Measurements from ENCODE around the gene HSPB2. TPM values are rescaled to one million over a fixed set of nuclear protein-coding genes. Genes with fewer than 3 reads are reported as not detected.
"Not testable (repeated sequence)": the region's sequence is repeated elsewhere in the genome, so short reads cannot be mapped to it uniquely, and the experiment has no call there.

The HSPB2 gene
- total RNA-seq, 1 donor from 2014 or later: 0.32 TPM

DNA sequence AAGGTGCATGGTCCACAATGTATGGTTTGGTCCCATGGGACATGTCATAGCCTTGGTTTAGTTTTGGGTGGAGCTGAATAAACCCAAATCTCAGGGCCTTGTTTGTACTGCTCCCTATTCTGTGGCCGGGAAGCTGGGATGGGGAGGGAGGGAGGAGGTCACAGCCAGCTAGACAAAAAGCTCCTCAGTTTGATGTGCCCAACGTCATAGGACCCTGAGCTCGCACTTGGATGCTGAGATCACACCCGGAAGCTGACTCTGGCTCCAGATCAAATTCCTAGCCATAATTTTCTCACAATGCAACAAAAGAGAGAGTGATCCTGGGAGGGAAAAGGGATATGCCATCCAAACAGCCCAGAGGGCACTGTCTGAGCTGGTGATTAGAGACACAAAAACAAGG, 1.5 kb downstream of the HSPB2 start:
- no peak for ATAC-seq

DNA sequence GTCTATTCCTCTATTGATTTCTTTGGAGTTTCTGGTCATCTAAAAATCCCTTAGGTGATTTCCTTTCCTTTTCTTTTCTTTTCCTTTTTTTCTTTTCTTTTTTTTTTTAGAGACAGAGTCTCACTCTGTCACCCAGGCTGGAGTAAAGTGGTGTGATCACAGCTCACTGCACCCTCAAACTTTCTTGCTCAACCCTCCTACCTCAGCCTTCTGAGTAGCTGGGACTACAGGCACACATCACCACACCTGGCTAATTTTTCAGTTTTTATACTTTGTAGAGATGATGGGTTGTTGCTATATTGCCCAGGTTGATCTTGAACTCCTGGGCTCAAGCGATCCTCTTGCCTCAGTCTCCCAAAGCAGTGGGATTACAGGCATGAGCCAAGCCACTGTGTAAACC, 4.2 kb downstream of the HSPB2 start:
- ATAC-seq: no peak

DNA sequence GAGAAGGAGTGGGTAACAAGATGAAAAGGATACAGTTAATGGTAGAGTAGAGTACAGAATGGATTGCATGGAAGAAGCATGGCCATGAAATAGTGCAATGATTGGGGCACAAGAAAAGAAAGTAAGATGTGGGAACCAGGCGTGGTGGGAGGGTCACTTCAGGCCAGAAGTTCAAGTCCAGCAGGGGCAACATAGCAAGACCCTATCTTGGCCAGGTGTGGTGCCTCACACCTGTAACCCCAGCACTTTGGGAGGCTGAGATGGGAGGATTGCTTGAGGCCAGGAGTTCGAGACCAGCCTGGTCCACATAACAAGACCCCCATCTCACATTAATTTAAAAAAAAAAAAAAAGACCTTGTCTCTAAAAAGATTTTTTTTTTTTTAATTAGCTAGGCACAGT, 4.8 kb downstream of the HSPB2 start:
- ATAC-seq: no peak

DNA sequence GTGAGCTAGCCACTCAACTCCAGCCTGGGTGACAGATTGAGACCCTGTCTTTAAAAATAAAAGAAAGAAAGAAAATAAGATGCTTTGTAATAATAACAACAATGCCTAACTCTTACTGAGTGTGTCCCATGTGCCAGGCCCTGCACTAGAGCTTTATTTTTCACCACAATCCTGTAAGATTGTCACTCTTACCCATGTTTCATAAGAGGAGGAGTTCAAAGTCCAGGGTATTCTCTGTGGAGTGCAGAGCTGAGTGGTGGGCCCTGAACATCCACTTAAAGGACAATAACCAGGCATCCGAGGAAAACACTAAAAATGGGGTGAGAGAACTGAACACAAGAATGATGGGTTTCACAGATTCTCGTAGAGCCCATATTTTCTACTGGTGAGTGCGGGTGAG, 5.3 kb downstream of the HSPB2 start:
- no peak for ATAC-seq

DNA sequence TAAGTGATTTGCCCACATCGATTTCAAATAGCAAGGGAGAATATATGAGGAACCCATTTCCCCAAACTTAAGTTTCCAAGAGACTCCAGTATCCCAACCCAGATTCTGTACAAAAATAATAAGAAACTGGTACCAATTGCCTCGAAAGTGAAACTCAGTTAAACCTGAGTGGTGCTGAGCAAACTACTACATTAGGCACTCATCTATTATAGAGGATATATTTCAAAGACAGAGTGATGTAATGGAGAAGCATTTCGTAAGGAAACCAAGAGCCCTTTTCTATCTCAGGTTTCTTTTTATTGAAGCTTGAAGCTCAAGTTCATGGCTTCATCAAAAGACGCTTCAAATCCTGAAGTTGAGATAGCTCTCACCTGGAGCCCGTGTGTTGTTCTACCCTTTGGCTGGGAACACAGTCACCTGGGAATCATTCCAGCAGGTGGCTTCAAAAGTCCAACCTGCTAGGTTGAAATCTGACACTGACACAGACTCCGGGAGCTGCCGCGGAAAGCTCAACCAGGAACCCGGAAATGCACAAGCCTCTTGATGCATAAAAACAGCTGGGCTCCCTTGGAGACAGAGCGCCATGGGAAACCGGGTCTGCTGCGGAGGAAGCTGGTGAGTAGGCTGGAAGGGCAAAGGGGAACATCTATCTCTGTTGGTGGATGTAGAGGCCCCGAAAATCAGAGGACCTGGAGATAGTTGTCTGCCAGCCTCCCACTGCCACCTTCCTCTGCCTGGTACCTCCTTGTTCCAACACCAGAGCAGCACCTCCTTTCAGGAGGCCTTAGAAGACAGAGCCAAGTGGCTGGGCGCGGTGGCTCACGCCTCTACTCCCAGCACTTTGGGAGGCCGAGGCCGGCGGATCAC, 6.1 kb downstream of the HSPB2 start, which contains the start of gene C11orf52:
Gene C11orf52, plus strand, starts transcription at position 524 of the 867 bp plus-strand sequence. Its CDS starts 60 bp downstream, at position 584.
- peak; percentile 88 for ATAC-seq

DNA sequence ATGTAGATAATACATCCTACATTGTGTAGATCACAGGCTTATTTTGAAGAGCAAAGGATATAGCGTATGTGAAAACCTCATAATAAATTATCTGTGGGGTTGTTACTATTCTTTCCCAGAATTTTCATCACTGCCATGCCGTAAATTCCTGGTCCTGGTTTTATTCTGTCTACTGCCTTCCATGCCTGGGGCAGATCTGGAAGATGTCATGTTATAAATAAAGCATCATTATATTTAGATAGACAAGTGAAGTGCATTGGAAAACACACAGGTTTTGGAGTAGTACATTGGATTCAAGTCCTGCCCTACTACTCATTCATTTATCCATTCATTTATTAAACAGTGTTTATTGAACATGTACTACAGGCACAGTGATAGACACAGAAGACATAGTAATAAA, 8.4 kb downstream of the HSPB2 start:
- ATAC-seq: no peak

DNA sequence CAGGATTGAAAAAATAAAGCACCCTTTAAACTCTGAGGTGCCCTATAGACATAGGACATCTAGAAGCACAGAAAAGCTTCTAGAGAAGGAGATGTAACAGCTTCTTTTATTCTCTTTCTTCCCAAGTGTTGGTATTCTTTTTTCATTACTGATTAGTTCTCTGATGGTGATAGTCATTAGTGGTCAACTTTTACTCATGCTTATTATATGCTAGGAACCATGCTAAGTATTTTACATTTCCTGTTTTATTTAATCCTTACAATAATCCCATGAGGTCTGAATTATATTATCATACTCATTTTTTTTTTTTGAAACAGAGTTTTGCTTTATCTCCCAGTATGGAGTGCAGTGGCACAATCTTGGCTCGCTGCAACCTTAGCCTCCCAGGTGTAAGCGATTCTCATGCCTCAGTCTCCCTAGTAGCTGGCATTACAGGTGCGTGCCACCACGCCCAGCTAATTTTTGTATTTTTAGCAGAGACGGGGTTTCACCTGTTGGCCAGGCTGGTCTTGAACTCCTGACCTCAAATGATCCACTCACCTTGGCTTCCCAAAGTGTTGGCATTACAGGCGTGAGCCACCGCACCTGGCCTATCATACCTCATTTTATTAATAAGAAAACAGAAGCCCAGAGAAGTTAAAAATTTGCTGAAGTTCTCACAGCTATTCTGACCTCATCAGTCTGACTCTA, 9.2 kb downstream of the HSPB2 start:
- ATAC-seq: no peak

DNA sequence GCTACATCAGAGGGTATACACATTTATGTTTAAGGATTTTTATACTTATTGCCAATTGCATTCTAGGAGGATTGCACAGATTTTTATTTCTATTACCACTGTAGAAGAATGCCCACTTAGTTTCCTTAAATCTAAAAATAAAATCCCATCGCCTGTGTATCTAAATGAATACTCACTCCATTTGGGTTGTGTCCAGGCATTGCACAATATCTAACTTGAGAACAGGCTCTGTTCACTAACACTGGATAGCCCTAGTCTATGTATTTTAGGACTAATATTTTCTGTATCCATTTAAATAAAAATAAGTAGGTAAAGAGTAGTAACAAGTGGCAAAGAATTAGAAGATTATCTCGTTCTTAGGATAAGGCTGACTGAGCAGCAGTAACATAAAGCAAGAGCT, 10.3 kb downstream of the HSPB2 start:
- ATAC-seq: no peak

DNA sequence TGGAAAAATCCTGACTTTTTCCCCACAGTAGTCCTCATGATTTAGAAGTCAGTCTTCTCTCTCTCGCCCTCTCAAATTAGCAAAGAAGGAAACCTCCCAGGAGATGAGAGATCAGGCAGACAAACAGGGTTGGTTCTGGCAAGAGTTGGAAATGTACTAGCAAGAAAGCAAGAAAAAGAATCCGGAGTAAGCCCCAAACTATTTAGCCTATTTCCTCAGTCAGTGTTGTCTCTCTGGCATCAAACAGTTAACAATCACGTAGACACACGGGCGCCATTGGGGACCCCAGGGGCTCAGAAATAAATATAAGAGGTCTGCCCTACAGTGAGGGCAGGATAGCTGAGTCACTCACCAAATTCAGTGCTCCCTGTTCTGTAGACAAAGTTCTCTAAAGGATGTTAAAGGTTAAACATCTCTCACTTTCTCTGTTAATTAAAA, 10.8 kb downstream of the HSPB2 start:
- no peak for ATAC-seq

DNA sequence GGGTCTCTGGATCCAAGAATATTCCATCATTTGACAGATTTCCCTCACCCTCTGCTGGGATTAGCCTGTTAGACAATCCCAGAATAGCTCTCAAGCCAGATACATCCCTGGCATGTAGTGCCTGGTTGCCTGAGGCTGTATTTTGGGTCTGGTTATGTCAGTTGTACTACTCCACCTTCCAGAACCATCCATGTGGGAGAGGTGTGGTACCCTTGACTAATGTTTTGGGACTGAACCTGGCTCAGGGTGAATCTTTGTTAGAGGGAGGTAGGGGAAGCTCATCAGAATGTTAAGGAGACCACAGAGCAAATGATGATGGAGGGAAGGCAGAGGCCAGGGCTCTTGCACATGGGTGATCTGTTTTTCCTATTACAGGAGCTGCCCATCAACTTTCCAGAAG, 11.4 kb downstream of the HSPB2 start:
- no peak for ATAC-seq

DNA sequence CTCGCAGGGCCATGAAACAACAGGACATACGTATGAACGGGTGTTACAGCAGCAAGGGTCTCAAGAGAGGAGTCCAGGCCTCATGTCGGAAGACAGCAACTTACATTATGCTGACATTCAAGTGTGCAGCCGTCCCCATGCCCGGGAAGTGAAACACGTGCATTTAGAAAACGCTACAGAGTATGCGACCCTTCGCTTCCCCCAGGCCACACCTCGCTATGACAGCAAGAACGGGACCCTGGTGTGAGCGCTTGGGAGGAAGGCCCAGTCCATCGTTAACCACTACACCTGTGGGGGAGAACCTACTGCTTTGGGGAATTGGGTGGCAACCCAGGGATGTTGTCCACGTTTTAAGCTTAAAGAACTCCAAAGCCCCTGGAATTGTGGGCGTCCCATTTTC, 13.4 kb downstream of the HSPB2 start:
- ATAC-seq: no peak

DNA sequence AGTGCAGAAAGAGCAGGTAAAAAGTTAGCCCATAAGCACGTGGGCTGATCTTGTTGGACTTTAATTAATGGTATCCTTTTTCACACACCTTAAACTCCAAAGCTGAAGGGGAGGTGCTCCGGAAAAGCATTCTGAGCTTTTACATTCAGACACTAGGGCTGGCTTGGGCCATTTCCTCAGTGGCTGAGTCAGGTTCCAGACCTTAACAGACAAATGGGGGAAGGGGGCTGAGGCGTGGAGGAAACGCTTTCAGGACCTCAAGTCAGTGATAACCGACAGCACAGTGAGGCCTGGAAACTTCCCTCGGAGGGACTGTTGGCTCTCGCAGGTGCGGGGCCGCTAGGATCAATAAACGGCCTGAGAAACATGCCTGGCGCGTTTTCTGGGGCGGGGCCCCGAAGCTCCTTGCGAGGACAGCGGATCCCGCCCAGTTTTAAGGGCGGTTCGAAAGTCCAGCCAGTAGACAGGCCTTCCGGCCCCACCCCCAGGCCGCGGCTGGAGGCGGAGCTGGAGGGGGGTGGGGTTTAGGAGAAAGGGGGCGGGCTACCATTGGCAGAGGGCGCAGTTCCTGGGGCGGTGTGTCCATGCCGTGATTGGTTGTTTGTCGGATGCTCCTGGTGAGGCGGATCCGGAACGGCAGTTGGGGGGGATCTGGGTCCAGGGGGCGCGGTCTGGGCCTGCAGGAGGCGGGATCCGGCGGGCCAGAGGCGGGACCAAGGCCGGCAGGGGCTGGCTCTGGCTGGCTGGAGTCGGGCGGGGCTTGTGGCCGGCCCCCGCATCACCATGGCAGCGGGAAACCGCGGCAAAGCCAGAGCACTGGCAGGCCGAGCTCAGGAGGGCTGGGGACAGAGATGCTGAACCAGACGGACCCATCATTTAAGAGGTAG, 14.2 kb downstream of the HSPB2 start:
- ATAC-seq: peak; percentile 98

DNA sequence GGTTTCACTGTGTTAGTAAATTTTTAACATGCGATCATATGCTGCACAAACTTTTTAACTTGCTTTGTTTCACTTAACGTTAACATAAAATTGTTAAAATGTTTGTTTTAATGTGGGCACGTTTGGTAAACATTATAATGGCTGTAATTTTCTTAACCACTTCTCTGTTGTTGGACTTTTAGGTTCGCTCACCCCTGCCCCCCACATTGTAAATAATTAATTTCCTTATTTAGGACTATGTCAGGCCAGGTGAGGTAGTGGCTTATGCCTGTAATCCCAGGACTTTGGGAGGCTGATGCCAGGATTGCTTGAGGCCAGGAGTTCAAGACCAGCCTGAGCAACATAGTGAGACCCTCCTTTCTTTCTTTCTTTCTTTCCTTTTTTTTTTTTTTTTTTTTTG, 17.9 kb downstream of the HSPB2 start:
- ATAC-seq: no peak

DNA sequence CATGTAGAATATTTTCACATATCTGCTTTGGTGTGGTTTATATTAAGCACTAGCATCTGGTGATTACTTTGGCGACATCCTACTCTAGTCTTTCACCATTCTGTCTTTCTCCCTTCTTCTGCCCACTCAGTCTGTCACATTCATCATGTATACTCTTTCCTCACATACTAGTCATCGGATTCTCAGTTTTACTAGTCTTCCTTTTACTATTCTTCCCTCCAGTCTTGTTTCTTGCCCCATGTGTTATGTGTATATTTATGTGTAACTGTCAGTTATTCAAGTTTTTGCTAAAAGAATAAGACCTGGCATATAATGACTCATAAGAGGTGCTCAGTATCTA, 20.0 kb downstream of the HSPB2 start:
- no peak for ATAC-seq

DNA sequence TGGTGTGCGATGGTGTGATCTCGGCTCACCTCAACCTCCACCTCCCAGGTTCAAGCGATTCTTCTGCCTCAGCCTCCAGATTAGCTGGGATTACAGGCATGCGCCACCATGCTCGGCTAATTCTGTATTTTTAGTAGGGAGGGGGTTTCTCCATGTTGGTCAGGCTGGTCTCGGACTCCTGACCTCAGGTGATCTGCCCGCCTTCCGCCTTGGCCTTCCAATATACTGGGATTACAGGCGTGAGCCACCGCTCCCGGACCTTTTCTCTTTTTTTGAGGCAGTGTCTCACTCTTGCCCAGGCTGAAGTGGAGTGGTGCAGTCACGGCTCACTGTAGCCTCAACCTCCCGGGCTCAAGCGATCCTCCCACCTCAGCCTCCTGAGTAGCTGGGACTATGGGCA, 20.6 kb downstream of the HSPB2 start:
- not testable (repeated sequence) for ATAC-seq

DNA sequence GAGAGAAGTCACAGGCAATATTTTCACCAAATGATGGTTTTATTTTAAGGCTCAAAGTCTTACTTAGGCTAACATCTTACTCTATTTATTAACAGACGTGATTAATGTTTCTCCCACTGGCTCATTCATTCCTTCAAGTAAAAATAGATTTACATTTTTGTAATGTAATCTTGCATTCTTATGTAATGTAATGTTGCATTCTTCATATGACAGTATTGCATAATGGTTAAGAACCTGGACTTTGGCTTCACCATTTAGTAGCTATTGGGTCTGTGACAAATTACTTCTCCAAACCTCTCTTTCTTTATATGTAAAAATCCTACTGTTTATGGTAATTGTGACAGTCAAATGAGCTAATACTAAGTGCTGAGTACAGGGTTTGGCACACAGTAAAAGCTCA, 21.3 kb downstream of the HSPB2 start:
- ATAC-seq: no peak

DNA sequence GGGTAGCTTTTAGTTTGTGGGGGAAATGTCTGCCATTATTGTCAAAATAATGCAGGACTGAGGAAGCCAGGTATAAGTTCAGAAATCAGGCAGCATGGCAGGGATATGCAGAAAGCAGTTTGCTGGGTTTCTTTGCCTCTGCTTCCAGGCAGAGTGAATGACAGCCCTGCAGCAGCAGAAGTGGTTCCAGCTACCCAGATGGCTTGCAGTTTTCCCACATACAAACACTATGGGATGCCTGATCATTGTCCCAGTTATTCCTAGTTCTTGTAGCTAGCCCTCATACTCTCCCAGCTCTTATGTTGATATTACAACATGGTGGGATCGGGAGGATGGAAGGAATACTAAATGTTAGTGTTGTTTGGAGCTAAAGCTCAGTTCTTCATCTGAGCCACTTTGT, 21.8 kb downstream of the HSPB2 start:
- ATAC-seq: no peak

DNA sequence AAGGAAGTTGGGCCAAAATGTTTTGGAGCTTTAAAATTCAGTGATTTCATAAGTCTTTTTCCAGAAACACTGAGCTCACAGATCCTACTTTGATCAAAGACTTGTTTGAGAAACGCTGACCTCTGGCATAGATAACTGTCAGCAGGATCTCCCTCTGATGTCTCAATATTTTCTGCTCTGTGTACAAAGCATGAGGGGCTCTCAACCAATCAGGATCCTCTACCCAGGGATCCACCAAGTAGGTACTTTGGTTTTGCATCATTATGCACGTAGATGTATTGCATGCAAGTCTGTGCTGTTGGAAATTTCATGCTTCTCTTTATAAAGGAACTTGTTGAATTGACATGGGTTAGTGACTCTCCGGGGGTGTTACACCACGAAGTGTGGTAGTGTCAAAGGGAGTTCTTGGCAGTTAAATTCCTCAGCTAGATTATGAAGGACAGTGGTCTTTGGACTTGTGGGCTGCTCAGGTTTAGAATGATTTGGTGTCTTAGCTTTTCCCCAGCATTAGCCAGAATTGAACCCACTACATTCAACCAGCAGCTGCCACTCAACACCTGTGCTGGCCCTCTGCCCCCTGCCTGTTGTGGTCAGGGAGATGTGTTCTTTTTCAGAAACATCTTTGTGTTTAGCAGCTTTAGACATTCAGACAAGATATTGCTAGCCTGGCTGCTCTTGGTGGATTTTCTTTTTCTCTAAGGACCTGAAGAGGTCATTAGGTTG, 22.9 kb downstream of the HSPB2 start:
- no peak for ATAC-seq

DNA sequence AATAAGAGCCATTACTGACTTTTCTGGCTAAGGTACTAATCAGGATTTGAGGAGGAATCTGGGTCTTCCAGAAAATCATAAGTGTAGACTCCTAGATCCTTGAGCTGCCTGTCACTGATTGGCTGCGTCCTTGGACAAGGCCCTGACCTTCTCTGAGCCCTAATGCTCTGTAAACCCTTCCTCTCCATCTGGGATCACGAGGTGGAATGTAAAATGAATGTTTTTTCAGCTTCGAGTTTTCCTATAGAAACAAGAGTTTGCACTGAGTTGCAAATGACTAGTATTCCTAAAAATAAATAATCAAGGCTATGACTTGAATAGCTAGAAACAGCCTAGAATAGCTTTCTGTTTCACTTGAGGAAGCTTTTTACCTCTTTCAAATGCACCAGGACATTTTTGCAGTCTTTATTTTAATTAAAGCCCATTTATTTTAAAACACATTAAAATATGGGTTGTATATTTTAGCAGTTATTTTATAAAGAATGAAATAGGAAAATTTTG, 23.6 kb downstream of the HSPB2 start:
- no peak for ATAC-seq

DNA sequence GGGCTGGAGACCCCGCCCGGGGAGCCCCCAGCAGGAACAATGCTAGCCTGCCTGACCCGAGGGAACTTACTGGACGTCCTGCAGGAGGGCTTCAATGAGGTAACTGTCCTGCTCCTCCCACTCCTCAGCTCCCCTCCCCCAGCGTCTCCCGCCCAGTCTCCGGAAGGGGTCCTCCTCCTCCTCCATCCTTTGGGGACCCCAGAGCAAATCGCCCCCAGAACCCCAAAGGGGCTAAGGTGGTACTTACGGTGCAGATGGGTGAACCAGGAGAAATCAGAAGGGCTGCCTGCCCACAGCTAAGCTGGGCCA, 24.9 kb downstream of the HSPB2 start:
- ATAC-seq: peak; percentile 13

DNA sequence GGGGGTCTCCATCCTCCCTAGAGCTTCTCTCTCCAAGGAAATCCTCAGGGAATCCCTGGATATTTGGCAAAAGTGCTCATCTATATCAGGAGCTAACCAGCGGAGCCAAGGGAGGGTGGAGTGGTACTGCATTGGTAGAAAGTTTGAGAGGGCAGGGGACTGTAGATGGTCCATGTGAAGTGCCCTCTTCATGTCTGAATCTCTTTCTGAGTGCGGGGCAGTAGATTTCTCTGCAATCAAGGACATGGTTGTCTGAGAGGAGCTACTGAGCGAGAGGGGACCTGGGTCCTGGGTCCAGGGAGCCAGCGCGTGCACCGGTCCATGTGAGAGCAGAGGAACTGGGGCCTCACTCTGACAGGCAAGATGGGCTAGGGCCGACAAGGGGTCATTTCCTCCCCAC, 25.3 kb downstream of the HSPB2 start:
- no peak for ATAC-seq

DNA sequence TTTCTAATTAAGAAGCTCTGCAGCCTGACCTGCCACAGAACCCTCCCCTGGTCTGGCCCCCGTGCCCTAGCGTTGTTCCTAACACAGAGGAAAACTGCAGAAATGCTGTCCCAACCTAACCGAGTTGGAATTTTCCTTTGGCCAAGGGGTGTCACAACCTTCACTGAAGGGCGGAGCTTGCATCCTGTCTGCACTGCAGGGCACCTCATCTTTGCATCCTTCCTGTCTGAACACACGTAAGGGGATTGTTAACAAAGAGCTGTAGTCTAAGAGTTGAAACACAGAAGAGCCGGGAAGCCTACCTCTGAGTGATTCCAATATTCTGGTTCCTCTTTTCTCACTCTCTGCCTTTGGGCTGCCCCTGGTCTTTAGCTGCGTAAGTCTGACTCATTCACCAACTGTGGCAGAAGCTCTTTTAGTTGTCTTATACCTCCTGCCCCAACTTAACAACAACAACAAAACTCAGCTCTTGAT, 26.2 kb downstream of the HSPB2 start:
- ATAC-seq: peak; percentile 22
